Neural cell (in vitro differentiated cells): ENCODE measurements around the gene MACO1.

Experiments used
- CTCF ChIP-seq: fragments of 450-650 bp; IDR thresholded peaks from 2 replicates; pipeline ENCODE4 v1.5.1; 2014; ENCODE audit warnings: antibody characterized with exemption, mild to moderate bottlenecking, moderate library complexity; ENCODE audit not compliant: poor library complexity, severe bottlenecking
- POLR2AphosphoS5 ChIP-seq: IDR thresholded peaks from 2 replicates; pipeline ENCODE4 v1.6.1; 2012
- TAF1 ChIP-seq: IDR thresholded peaks from 2 replicates; pipeline ENCODE4 v1.6.1; 2012; ENCODE audit warnings: low read depth

DNA sequence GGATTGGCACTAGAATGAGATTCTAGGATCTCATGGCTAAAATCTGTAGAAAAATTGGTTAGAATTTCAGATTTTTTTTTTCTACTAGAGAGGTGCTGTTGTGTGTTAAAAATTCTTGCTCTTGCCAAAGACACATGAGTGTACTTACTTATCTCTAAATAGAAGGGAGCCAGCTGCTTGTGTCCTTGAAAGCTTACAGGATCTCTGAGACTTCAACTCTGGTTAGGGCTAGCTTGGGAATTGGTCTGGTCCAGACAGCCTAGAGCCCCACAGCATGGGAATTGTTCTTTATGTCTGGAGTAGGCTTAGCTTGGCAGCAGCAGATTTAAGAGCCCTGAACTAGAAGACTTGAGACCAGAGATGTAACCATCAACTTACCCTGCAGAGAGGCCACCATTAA is 37.3 kb downstream of the MACO1 start:
- no peak for TF ChIP-seq CTCF
- no peak for TF ChIP-seq TAF1
- TF ChIP-seq POLR2AphosphoS5 = no peak
